ENCODE results near the gene SMAP1.

SMAP1 gene

GRCh38 chr6:70903665-70904452 lies 236.2 kb downstream of the SMAP1 start:
- DNase-seq, result no peak

GRCh38 chr6:70905742-70906141 lies 238.1 kb downstream of the SMAP1 start:
- no peak for DNase-seq
